GM18505 (cell line): ENCODE measurements around the gene MED6.

ENCODE experiments used
- ATAC-seq: cut with Tn5 transposase; IDR thresholded peaks from one replicate; pipeline ENCODE4 v1.9.1; 2021; ENCODE audit not compliant: unreplicated experiment
- POLR2A ChIP-seq: IDR thresholded peaks from 4 replicates; pipeline ENCODE4 v1.6.1; 2011; ENCODE audit warnings: borderline replicate concordance; ENCODE audit not compliant: insufficient read depth, insufficient read length; ENCODE audit errors: extremely low read depth

Gene MED6

GRCh38 chr14:70600382-70601157 is at the start of gene MED6:
MED6 (minus strand) TSS chr14:70600655; CDS start chr14:70600637, 18 bp downstream.
- ATAC-seq, result peak; percentile 89
- TF ChIP-seq POLR2A, result peak; percentile 54

- no peak for ATAC-seq
- TF ChIP-seq POLR2A, result no peak
These were observed 49.3 kb upstream of the MED6 start for GRCh38 chr14:70649803-70650202.

- no peak for ATAC-seq
- TF ChIP-seq POLR2A, result no peak
These were observed 47.9 kb upstream of the MED6 start for GRCh38 chr14:70648346-70648745.

- ATAC-seq, result no peak
- TF ChIP-seq POLR2A, result no peak
These were observed 46.2 kb upstream of the MED6 start for GRCh38 chr14:70646705-70647104.

- TF ChIP-seq POLR2A, result no peak
- no peak for ATAC-seq
These were observed 45.4 kb upstream of the MED6 start for GRCh38 chr14:70645892-70646291.

GRCh38 chr14:70643967-70644366 is 43.5 kb upstream of the MED6 start:
- TF ChIP-seq POLR2A, result no peak
- ATAC-seq, result no peak

- peak; percentile 74 for TF ChIP-seq POLR2A
- ATAC-seq, result no peak
These were observed 42.1 kb upstream of the MED6 start for GRCh38 chr14:70642303-70643235.

GRCh38 chr14:70641548-70642302 is 41.3 kb upstream of the MED6 start, which contains the start of gene TTC9:
TTC9 (plus strand) TSS chr14:70641916; CDS start chr14:70642130, 214 bp downstream.
- ATAC-seq, result no peak
- TF ChIP-seq POLR2A, result no peak

- ATAC-seq, result peak; percentile 50
- TF ChIP-seq POLR2A, result peak; percentile 77
These were observed 40.6 kb upstream of the MED6 start for GRCh38 chr14:70640938-70641547.

GRCh38 chr14:70638416-70638815 is 38.0 kb upstream of the MED6 start:
- no peak for ATAC-seq
- TF ChIP-seq POLR2A, result no peak

GRCh38 chr14:70635971-70636595 is 35.6 kb upstream of the MED6 start:
- no peak for ATAC-seq
- TF ChIP-seq POLR2A, result no peak

- TF ChIP-seq POLR2A, result no peak
- no peak for ATAC-seq
These were observed 31.5 kb upstream of the MED6 start for GRCh38 chr14:70631948-70632347.

GRCh38 chr14:70624972-70625371 is 24.5 kb upstream of the MED6 start:
- ATAC-seq, result no peak
- TF ChIP-seq POLR2A, result no peak

- no peak for TF ChIP-seq POLR2A
- ATAC-seq, result no peak
These were observed 21.8 kb upstream of the MED6 start for GRCh38 chr14:70622111-70622712.
